Measurements from ENCODE around the gene PCBP3.
"Not testable (repeated sequence)": the region's sequence is repeated elsewhere in the genome, so short reads cannot be mapped to it uniquely, and the experiment has no call there.

Gene PCBP3

DNA sequence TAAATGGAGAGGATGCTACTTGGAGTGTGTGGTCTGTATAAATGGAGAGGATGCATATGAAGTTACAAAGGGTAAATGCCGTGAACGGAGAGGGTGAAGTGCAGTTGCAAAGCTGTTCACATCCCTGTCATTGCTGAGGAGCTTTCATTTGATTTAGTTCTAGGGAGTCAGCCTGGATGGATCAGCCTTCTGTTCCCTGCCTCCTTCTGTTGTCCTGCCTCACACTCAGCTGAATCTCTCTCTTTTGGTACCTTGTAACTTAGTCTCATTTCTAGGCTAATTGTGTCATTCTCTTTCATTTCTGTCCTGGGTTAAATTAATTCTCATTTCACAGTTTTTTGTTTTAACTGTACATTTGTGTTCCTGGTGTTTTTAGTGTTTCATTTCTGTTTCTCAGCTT, 204.8 kb downstream of the PCBP3 start:
- H3K4me3 ChIP-seq (ENCODE audit: control insufficient read depth in 1 of 7, extremely low read depth in 1 of 7, insufficient read depth in 4 of 7, low read depth in 2 of 7, low read length in 6 of 7) = no peak overlapping the region
- H3K9me3 ChIP-seq (ENCODE audit: control extremely low read depth in 1 of 5, control insufficient read depth in 4 of 5, insufficient read depth in 2 of 5, low read depth in 1 of 5, low read length in 4 of 5) = no peaks in the 10 kb centered on the region
- no peak for DNase-seq
- 94% methylated on average over 2 of the region's 2 CpGs for WGBS (ENCODE audit: insufficient coverage)
- peaks cover 0 to 3% (median 0%) of the 10 kb centered on the region in 5 experiments for H3K27me3 ChIP-seq (replicated peaks in 2 of 5; ENCODE audit: control insufficient read depth in 4 of 5, insufficient read depth in 5 of 5, low read length in 4 of 5)
- H3K27ac ChIP-seq (ENCODE audit: insufficient read depth in 1 of 2, low read depth in 1 of 2, low read length in 2 of 2, poor library complexity in 1 of 2, severe bottlenecking in 2 of 2) = no peak overlapping the region
- POLR2A ChIA-PET = no interaction called here
- no peaks in the 10 kb centered on the region for H3K4me1 ChIP-seq (ENCODE audit: control extremely low read depth in 1 of 4, control insufficient read depth in 4 of 4, insufficient read depth in 4 of 4, low read length in 3 of 4)
- CTCF ChIA-PET = interaction anchor here (0.6 kb wide), 1 partner anchor 425 kb away, joined by 3 read pairs; no protein-coding TSS in a partner anchor
- H3K36me3 ChIP-seq (ENCODE audit: control insufficient read depth in 4 of 4, insufficient read depth in 4 of 4, low read length in 3 of 4) = no peaks in the 10 kb centered on the region

DNA sequence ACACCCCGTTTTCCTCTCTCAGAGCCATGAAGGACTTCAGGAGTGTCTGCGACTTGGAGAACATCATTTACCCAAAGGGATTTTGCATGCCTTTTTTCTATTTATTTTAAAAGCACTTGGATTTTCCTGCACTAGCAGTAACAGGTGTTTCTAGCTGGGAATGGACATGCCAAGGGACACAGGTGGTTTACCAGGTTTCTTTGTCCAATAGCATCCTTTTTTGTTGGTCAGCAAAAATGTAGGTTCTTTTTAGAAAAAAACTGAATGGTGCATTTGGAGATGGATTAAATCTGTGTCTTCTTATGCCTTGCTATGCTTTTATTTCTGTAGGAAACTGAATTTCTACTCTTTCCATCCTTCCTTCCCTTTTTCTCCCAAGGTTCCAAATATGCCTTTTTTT, 205.3 kb downstream of the PCBP3 start:
- peaks cover 0 to 5% (median 0%) of the 10 kb centered on the region in 5 experiments for H3K27me3 ChIP-seq (replicated peaks in 2 of 5; ENCODE audit: control insufficient read depth in 4 of 5, insufficient read depth in 5 of 5, low read length in 4 of 5)
- 100% methylated on average over 2 of the region's 2 CpGs for WGBS (ENCODE audit: insufficient coverage)
- no peak overlapping the region for H3K4me3 ChIP-seq (ENCODE audit: control insufficient read depth in 1 of 7, extremely low read depth in 1 of 7, insufficient read depth in 4 of 7, low read depth in 2 of 7, low read length in 6 of 7)
- no peaks in the 10 kb centered on the region for H3K36me3 ChIP-seq (ENCODE audit: control insufficient read depth in 4 of 4, insufficient read depth in 4 of 4, low read length in 3 of 4)
- no peak overlapping the region for H3K27ac ChIP-seq (ENCODE audit: insufficient read depth in 1 of 2, low read depth in 1 of 2, low read length in 2 of 2, poor library complexity in 1 of 2, severe bottlenecking in 2 of 2)
- ChIA-PET POLR2A (no interaction called here), CTCF (interaction anchor here (0.6 kb wide), 1 partner anchor 425 kb away, joined by 3 read pairs; no protein-coding TSS in a partner anchor)
- no peak for DNase-seq
- no peaks in the 10 kb centered on the region for H3K9me3 ChIP-seq (ENCODE audit: control extremely low read depth in 1 of 5, control insufficient read depth in 4 of 5, insufficient read depth in 2 of 5, low read depth in 1 of 5, low read length in 4 of 5)
- H3K4me1 ChIP-seq (ENCODE audit: control extremely low read depth in 1 of 4, control insufficient read depth in 4 of 4, insufficient read depth in 4 of 4, low read length in 3 of 4) = no peaks in the 10 kb centered on the region

DNA sequence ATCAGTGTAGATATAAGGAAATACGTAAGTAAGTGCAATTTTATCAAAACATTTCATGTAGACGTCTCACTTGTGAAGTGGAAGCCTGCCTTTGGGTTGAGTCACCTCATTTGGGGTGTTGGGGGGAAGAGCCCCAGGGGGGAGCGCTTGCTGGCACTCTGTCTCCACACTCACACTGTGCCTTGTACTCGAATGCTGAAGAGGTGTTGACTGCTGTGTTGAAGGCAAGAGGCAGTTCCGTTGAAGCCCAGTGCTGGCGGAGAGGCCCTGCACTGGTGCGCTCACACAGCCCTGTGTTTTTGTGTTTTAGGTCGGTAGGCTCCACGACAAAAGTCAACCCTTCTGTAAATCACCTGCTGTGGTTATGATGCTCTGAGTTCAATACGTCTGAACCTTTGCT, 206.1 kb downstream of the PCBP3 start:
- Histone ChIP-seq H3K4me3 (ENCODE audit: control insufficient read depth in 1 of 7, extremely low read depth in 1 of 7, insufficient read depth in 4 of 7, low read depth in 2 of 7, low read length in 6 of 7) (no peak overlapping the region), H3K36me3 (ENCODE audit: control insufficient read depth in 4 of 4, insufficient read depth in 4 of 4, low read length in 3 of 4) (no peaks in the 10 kb centered on the region), H3K27ac (ENCODE audit: insufficient read depth in 1 of 2, low read depth in 1 of 2, low read length in 2 of 2, poor library complexity in 1 of 2, severe bottlenecking in 2 of 2) (no peak overlapping the region), H3K4me1 (ENCODE audit: control extremely low read depth in 1 of 4, control insufficient read depth in 4 of 4, insufficient read depth in 4 of 4, low read length in 3 of 4) (no peaks in the 10 kb centered on the region), H3K27me3 (replicated peaks in 2 of 5; ENCODE audit: control insufficient read depth in 4 of 5, insufficient read depth in 5 of 5, low read length in 4 of 5) (peaks cover 0 to 5% (median 0%) of the 10 kb centered on the region in 5 experiments), H3K9me3 (ENCODE audit: control extremely low read depth in 1 of 5, control insufficient read depth in 4 of 5, insufficient read depth in 2 of 5, low read depth in 1 of 5, low read length in 4 of 5) (no peaks in the 10 kb centered on the region)
- ChIA-PET POLR2A (no interaction called here), CTCF (no interaction called here)
- WGBS (ENCODE audit: insufficient coverage) = 96% methylated on average over 8 of the region's 10 CpGs
- DNase-seq = no peak

DNA sequence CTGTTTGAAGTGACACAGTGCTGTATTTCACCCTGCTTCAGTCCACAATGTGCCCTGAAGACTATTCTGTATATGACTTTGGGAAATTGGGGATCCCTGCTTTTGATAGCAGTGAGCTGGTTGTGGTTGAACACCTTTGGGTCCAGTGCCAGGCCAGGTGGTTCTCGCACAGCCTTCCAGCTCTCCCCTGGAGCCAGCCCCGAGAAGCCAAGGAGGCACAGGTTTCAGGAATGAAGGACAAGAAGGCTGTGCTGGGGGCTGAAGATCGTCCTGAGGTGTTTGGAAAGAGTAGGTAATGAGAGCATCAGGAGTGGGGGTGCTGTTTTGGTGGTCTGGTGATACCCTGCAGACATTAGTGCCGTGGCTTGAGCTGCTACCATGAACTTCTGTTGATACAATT, 206.7 kb downstream of the PCBP3 start:
- H3K4me1 ChIP-seq (ENCODE audit: control extremely low read depth in 1 of 4, control insufficient read depth in 4 of 4, insufficient read depth in 4 of 4, low read length in 3 of 4) = no peaks in the 10 kb centered on the region
- ChIA-PET CTCF (interaction anchor here (1.0 to 1.1 kb wide), 3 partner anchors 9 to 712 kb away, joined by 3 to 4 read pairs (median 4); no protein-coding TSS in a partner anchor), POLR2A (no interaction called here)
- no peak for DNase-seq
- H3K27ac ChIP-seq (ENCODE audit: insufficient read depth in 1 of 2, low read depth in 1 of 2, low read length in 2 of 2, poor library complexity in 1 of 2, severe bottlenecking in 2 of 2) = no peak overlapping the region
- H3K9me3 ChIP-seq (ENCODE audit: control extremely low read depth in 1 of 5, control insufficient read depth in 4 of 5, insufficient read depth in 2 of 5, low read depth in 1 of 5, low read length in 4 of 5) = no peaks in the 10 kb centered on the region
- H3K36me3 ChIP-seq (ENCODE audit: control insufficient read depth in 4 of 4, insufficient read depth in 4 of 4, low read length in 3 of 4) = no peaks in the 10 kb centered on the region
- no peak overlapping the region for H3K4me3 ChIP-seq (ENCODE audit: control insufficient read depth in 1 of 7, extremely low read depth in 1 of 7, insufficient read depth in 4 of 7, low read depth in 2 of 7, low read length in 6 of 7)
- H3K27me3 ChIP-seq (replicated peaks in 2 of 5; ENCODE audit: control insufficient read depth in 4 of 5, insufficient read depth in 5 of 5, low read length in 4 of 5) = peaks cover 0 to 5% (median 0%) of the 10 kb centered on the region in 5 experiments
- WGBS (ENCODE audit: insufficient coverage) = 100% methylated on average over 1 of the region's 4 CpGs

DNA sequence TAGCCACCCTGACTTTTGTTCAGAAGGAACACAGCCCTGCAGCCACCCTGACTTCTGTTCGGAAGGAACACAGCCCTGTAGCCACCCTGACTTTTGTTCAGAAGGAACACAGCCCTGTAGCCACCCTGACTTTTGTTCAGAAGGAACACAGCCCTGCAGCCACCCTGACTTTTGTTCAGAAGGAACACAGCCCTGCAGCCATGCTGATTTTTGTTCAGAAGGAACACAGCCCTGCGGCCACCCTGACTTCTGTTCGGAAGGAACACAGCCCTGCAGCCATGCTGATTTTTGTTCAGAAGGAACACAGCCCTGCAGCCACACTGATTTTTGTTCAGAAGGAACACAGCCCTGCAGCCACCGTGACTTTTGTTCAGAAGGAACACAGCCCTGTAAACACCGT, 208.9 kb downstream of the PCBP3 start:
- WGBS (ENCODE audit: insufficient coverage) = 65% methylated on average over 3 of the region's 5 CpGs
- CTCF ChIA-PET; POLR2A ChIA-PET; H3K4me1 ChIP-seq (ENCODE audit: control extremely low read depth in 1 of 4, control insufficient read depth in 4 of 4, insufficient read depth in 4 of 4, low read length in 3 of 4); H3K4me3 ChIP-seq (ENCODE audit: control insufficient read depth in 1 of 7, extremely low read depth in 1 of 7, insufficient read depth in 4 of 7, low read depth in 2 of 7, low read length in 6 of 7); H3K36me3 ChIP-seq (ENCODE audit: control insufficient read depth in 4 of 4, insufficient read depth in 4 of 4, low read length in 3 of 4); H3K9me3 ChIP-seq (ENCODE audit: control extremely low read depth in 1 of 5, control insufficient read depth in 4 of 5, insufficient read depth in 2 of 5, low read depth in 1 of 5, low read length in 4 of 5); H3K27me3 ChIP-seq (replicated peaks in 2 of 5; ENCODE audit: control insufficient read depth in 4 of 5, insufficient read depth in 5 of 5, low read length in 4 of 5); H3K27ac ChIP-seq (ENCODE audit: insufficient read depth in 1 of 2, low read depth in 1 of 2, low read length in 2 of 2, poor library complexity in 1 of 2, severe bottlenecking in 2 of 2); DNase-seq: not testable (repeated sequence)

DNA sequence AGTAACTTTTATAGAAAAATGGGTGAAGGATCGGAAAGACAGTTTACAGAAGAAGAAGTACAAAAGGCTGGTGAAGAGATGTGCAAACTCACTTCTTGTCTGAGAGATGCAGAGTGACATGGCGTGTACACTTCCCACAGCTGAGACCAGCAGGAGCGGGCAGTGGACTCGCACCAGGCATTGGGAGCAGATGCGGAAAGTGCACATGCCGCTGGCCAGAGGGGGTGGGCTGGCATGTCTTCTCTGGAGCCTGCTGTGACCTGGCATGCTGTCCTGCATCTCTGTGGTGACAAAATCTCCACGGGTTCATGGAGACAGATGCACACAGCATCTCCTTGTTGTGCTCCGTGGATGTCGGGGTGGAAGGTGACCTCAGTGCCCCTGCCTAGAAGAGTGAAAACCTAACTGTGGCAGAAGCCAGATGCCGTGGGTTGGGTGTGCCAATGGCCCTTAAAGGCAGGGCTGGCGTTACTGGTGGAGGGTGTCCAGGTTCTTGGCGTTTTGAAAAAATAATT, 209.4 kb downstream of the PCBP3 start:
- Histone ChIP-seq H3K4me1 (ENCODE audit: control extremely low read depth in 1 of 4, control insufficient read depth in 4 of 4, insufficient read depth in 4 of 4, low read length in 3 of 4) (no peaks in the 10 kb centered on the region), H3K27me3 (replicated peaks in 2 of 5; ENCODE audit: control insufficient read depth in 4 of 5, insufficient read depth in 5 of 5, low read length in 4 of 5) (peaks cover 0 to 5% (median 0%) of the 10 kb centered on the region in 5 experiments), H3K36me3 (ENCODE audit: control insufficient read depth in 4 of 4, insufficient read depth in 4 of 4, low read length in 3 of 4) (no peaks in the 10 kb centered on the region), H3K9me3 (ENCODE audit: control extremely low read depth in 1 of 5, control insufficient read depth in 4 of 5, insufficient read depth in 2 of 5, low read depth in 1 of 5, low read length in 4 of 5) (no peaks in the 10 kb centered on the region), H3K4me3 (ENCODE audit: control insufficient read depth in 1 of 7, extremely low read depth in 1 of 7, insufficient read depth in 4 of 7, low read depth in 2 of 7, low read length in 6 of 7) (no peak overlapping the region), H3K27ac (ENCODE audit: insufficient read depth in 1 of 2, low read depth in 1 of 2, low read length in 2 of 2, poor library complexity in 1 of 2, severe bottlenecking in 2 of 2) (no peak overlapping the region)
- DNase-seq = no peak
- ChIA-PET POLR2A (no interaction called here), CTCF (no interaction called here)
- 98% methylated on average over 12 of the region's 12 CpGs for WGBS (ENCODE audit: insufficient coverage)

DNA sequence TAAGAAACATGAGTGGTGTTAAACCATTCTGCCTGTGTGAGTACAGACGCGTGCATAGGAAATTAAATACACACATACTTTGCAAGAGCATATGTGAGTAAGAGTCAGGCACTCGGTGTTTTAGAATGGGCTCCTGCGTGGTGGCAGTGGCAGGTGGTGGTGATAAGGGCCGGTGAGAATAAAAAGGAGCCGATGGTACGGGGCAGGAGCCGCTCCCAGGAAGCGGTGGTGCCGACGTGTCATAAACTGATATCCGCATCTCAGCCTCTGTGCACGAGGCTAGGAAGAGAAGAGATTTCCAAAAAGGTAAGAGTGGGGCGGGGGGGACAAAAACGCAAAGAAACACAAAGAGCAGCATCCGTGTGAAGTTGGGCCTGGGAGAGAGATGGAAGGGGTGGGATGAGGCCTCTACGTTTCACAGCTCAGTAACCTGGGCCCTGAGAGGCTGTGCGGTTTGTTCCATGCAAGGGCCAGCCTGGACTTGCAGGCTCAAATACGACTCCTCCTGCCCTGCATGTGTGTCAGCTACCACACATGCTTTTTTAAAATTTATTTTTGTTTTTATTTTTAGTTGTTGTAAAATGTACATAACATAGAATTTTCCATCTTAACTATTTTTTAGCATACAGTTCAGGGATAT, 210.3 kb downstream of the PCBP3 start:
- Histone ChIP-seq H3K9me3 (ENCODE audit: control extremely low read depth in 1 of 5, control insufficient read depth in 4 of 5, insufficient read depth in 2 of 5, low read depth in 1 of 5, low read length in 4 of 5) (no peaks in the 10 kb centered on the region), H3K27ac (ENCODE audit: insufficient read depth in 1 of 2, low read depth in 1 of 2, low read length in 2 of 2, poor library complexity in 1 of 2, severe bottlenecking in 2 of 2) (no peak overlapping the region), H3K4me3 (ENCODE audit: control insufficient read depth in 1 of 7, extremely low read depth in 1 of 7, insufficient read depth in 4 of 7, low read depth in 2 of 7, low read length in 6 of 7) (no peak overlapping the region), H3K36me3 (ENCODE audit: control insufficient read depth in 4 of 4, insufficient read depth in 4 of 4, low read length in 3 of 4) (no peaks in the 10 kb centered on the region), H3K27me3 (replicated peaks in 2 of 5; ENCODE audit: control insufficient read depth in 4 of 5, insufficient read depth in 5 of 5, low read length in 4 of 5) (peaks cover 0 to 5% (median 0%) of the 10 kb centered on the region in 5 experiments), H3K4me1 (ENCODE audit: control extremely low read depth in 1 of 4, control insufficient read depth in 4 of 4, insufficient read depth in 4 of 4, low read length in 3 of 4) (no peaks in the 10 kb centered on the region)
- POLR2A ChIA-PET = no interaction called here
- CTCF ChIA-PET = no interaction called here
- 98% methylated on average over 14 of the region's 19 CpGs for WGBS (ENCODE audit: insufficient coverage)
- no peak for DNase-seq

Measured in common myeloid progenitor, CD34-positive (primary cell).